Mammary epithelial cell (primary cell): Measurements from ENCODE around the gene SLC16A10.

Experiments used
- EZH2 ChIP-seq: IDR thresholded peaks from 2 replicates; pipeline ENCODE4 v1.6.1; 2012; ENCODE audit warnings: low read length, inconsistent platforms, borderline replicate concordance
- TF ChIP-seq, protein P1 (sequence below), 2 donors: IDR thresholded peaks in 1 of 2; conservative IDR thresholded peaks in 1 of 2; 2 replicates each; pipeline ENCODE4 v1.5.1; 2011 to 2012; ENCODE audit warnings: inconsistent platforms in 2 of 2, low read length in 2 of 2, mild to moderate bottlenecking in 2 of 2, control low read depth in 1 of 2, low read depth in 1 of 2; ENCODE audit not compliant: insufficient read depth in 1 of 2; ENCODE audit errors: extremely low read depth in 1 of 2

DNA sequence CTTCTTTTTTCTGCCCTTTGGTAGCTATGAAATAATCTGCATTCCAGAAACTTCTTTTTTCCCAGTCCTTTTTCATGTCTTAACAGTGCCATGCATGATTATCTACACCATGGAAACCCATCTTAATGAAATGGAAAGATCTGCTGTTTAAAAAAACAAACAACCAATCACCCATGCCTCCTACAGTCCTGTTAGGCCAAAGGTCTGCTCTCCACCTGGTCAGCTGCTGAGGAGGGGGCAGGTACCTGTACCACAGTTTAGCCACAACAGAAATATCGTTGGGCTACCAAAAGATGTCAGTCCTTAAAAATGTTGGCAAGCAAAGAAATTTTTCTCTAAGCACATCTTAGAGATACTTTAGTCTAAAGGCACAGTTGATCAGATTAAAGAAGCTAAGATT lies 112.6 kb downstream of the SLC16A10 start:
- TF ChIP-seq, protein P1, sequence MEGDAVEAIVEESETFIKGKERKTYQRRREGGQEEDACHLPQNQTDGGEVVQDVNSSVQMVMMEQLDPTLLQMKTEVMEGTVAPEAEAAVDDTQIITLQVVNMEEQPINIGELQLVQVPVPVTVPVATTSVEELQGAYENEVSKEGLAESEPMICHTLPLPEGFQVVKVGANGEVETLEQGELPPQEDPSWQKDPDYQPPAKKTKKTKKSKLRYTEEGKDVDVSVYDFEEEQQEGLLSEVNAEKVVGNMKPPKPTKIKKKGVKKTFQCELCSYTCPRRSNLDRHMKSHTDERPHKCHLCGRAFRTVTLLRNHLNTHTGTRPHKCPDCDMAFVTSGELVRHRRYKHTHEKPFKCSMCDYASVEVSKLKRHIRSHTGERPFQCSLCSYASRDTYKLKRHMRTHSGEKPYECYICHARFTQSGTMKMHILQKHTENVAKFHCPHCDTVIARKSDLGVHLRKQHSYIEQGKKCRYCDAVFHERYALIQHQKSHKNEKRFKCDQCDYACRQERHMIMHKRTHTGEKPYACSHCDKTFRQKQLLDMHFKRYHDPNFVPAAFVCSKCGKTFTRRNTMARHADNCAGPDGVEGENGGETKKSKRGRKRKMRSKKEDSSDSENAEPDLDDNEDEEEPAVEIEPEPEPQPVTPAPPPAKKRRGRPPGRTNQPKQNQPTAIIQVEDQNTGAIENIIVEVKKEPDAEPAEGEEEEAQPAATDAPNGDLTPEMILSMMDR (conservative IDR thresholded peaks at IDR 0.05 in 1 of 2, IDR thresholded peaks at IDR 0.05 in 1 of 2; ENCODE audit: extremely low read depth in 1 of 2, insufficient read depth in 1 of 2, low read depth in 1 of 2, low read length in 2 of 2): no peak
- TF ChIP-seq EZH2: no peak
